ENCODE results near the gene SLFN12L.

DNA sequence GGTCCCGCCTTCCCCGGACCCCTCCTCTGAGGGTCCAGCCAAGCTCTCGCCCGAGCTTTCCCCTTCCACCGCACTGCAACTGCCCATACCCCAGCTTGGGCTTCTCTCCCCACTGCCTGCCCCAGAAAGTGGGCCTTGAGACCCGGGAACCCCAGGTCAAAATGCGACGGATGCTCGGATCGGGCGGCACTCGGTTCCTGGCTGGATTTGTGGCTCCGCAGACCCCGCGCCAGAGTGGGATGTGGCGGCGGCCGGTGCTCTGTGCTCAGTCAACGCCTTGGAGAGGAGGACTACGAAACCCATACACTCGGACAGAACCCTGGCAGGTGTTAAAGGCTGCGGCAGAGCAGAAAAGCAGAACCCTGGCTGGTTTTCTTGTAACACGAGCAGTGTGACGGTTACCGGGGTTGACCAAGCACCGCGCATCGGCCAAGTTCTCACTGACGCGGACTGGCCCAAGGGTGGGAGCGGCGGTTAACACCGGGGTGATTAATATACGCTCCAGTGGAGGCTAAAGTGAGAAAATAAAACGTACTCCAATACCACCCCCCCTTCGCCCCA lies 88.0 kb downstream of the SLFN12L start:
- TF ChIP-seq GATA3 (IDR thresholded peaks at IDR 0.05; ENCODE audit: low read depth, low read length) (no peak), GATA2 (IDR thresholded peaks at IDR 0.05; ENCODE audit: low read depth, low read length) (no peak)
